ENCODE results near the gene MRPS9. TPM values are rescaled to one million over a fixed set of nuclear protein-coding genes. Genes with fewer than 3 reads are reported as not detected.

The MRPS9 gene
- total and polyA plus RNA-seq, 2 donors (not counting 3 experiments of a cell fraction or from before 2014, with no cell fraction given): 14.5 to 23.9 TPM

DNA sequence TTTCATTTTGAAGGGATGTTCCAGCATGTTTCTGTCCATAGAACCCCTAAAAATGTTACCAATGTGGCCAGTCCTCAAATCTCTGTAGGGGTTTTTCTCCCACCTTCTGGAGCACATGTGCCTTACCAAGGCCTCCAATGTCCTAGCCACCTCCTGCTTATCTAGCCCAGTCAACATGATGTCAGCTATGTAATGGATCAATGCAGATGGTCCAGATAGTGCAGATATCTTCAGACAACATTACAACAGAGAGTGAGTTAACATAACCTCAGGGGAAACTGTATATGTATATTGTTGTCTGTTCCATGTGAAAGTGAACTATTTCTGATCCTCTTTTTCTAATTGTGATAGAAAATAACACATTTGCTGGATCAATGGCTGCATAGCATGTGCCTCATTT lies 92.7 kb downstream of the MRPS9 start:
- Histone ChIP-seq H3K79me2 (ENCODE audit: control insufficient read depth, insufficient read depth, low read length) (no peaks in the 10 kb centered on the region), H3K4me2 (ENCODE audit: insufficient read depth, low read length) (no peak overlapping the region), H4K20me1 (replicated peaks; ENCODE audit: control insufficient read depth, extremely low read depth, insufficient read depth, low read length) (no peaks in the 10 kb centered on the region), H3K36me3 (ENCODE audit: control insufficient read depth in 2 of 2, extremely low read depth in 1 of 2, insufficient read depth in 2 of 2, low read length in 2 of 2) (no peaks in the 10 kb centered on the region), H3K27ac (ENCODE audit: insufficient read depth, low read depth, low read length) (no peak overlapping the region), H3K27me3 (ENCODE audit: control insufficient read depth in 2 of 2, insufficient read depth in 2 of 2, low read length in 2 of 2) (peaks cover 2 to 6% of the 10 kb centered on the region in 2 experiments), H3K9me3 (replicated peaks; ENCODE audit: control insufficient read depth, insufficient read depth, low read length) (no peaks in the 10 kb centered on the region), H3K4me3 (replicated peaks in 1 of 3; ENCODE audit: insufficient read depth in 1 of 3, low read depth in 1 of 3, low read length in 3 of 3) (no peak overlapping the region), H3K9me1 (replicated peaks; ENCODE audit: control insufficient read depth, extremely low read depth, insufficient read depth, low read length) (no peaks in the 10 kb centered on the region), H3K9ac (replicated peaks; ENCODE audit: extremely low read depth, insufficient read depth, low read length) (no peak overlapping the region), H3K4me1 (ENCODE audit: control insufficient read depth, extremely low read depth, insufficient read depth, low read length) (no peaks in the 10 kb centered on the region), H2AFZ (ENCODE audit: low read depth, low read length) (no peak overlapping the region)
- ChIA-PET CTCF (interaction anchor here (1.2 kb wide), 1 partner anchor 10 kb away, joined by 3 read pairs; no protein-coding TSS in a partner anchor), POLR2A (no interaction called here)
- TF ChIP-seq JUN (IDR thresholded peaks at IDR 0.05; ENCODE audit: borderline replicate concordance, insufficient read depth, insufficient read length, low read depth): no peak
- TF ChIP-seq FOS (IDR thresholded peaks at IDR 0.05; ENCODE audit: borderline replicate concordance, insufficient read depth, low read length): no peak
- DNase-seq (ENCODE audit: low read depth, low spot score) (no peak), FAIRE-seq (no peak)
- intact Hi-C loops (cut with micrococcal nuclease): no loop called here
- dilution Hi-C loops (cut with MboI; ENCODE audit: extremely low pct_ligation_motif_present, low sequenced_read_pairs): no loop called here
- BruUV-seq (replicated peaks): no TSS peak

DNA sequence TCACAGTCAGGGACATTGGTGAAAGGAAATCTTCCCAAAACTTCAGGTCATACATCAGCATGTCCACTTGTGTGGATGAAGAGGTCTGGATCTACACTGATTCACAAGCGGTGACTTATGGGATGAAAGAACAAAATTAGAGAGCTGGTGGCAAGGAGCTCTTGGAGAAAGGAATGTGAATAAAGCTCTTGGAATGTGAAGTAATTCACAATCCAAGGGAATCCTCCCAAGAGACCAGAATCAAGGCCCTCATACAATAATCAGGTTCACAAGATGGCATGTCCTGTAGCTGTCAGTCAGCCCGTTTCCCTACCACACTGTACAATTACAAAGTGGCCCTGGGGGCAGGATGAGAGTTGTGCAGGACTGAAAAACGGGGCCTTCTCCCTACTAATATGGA lies 96.2 kb downstream of the MRPS9 start:
- Histone ChIP-seq H3K27ac (ENCODE audit: insufficient read depth, low read depth, low read length) (no peak overlapping the region), H3K27me3 (ENCODE audit: control insufficient read depth in 2 of 2, insufficient read depth in 2 of 2, low read length in 2 of 2) (peaks cover 0 to 6% of the 10 kb centered on the region in 2 experiments), H3K4me2 (ENCODE audit: insufficient read depth, low read length) (no peak overlapping the region), H3K36me3 (ENCODE audit: control insufficient read depth in 2 of 2, extremely low read depth in 1 of 2, insufficient read depth in 2 of 2, low read length in 2 of 2) (no peaks in the 10 kb centered on the region), H3K9me1 (replicated peaks; ENCODE audit: control insufficient read depth, extremely low read depth, insufficient read depth, low read length) (no peaks in the 10 kb centered on the region), H3K79me2 (ENCODE audit: control insufficient read depth, insufficient read depth, low read length) (no peaks in the 10 kb centered on the region), H3K4me1 (ENCODE audit: control insufficient read depth, extremely low read depth, insufficient read depth, low read length) (no peaks in the 10 kb centered on the region), H3K9ac (replicated peaks; ENCODE audit: extremely low read depth, insufficient read depth, low read length) (no peak overlapping the region), H3K9me3 (replicated peaks; ENCODE audit: control insufficient read depth, insufficient read depth, low read length) (no peaks in the 10 kb centered on the region), H3K4me3 (replicated peaks in 1 of 3; ENCODE audit: insufficient read depth in 1 of 3, low read depth in 1 of 3, low read length in 3 of 3) (no peak overlapping the region), H2AFZ (ENCODE audit: low read depth, low read length) (no peak overlapping the region), H4K20me1 (replicated peaks; ENCODE audit: control insufficient read depth, extremely low read depth, insufficient read depth, low read length) (no peaks in the 10 kb centered on the region)
- intact Hi-C loops (cut with micrococcal nuclease) (no loop called here), dilution Hi-C loops (cut with MboI; ENCODE audit: extremely low pct_ligation_motif_present, low sequenced_read_pairs) (no loop called here)
- ChIA-PET CTCF (interaction anchor here (1.0 to 1.2 kb wide), 2 partner anchors 9 to 103 kb away, joined by 3 to 4 read pairs; no protein-coding TSS in a partner anchor), POLR2A (no interaction called here)
- no peak for TF ChIP-seq GATA2 (IDR thresholded peaks at IDR 0.05; ENCODE audit: insufficient read depth, insufficient read length, low read depth, low read length)
- no peak for TF ChIP-seq EZH2 (IDR thresholded peaks at IDR 0.05; ENCODE audit: borderline replicate concordance, low read depth, low read length, severe bottlenecking)
- no peak for TF ChIP-seq FOS (IDR thresholded peaks at IDR 0.05; ENCODE audit: borderline replicate concordance, insufficient read depth, low read length)
- TF ChIP-seq, protein P1, sequence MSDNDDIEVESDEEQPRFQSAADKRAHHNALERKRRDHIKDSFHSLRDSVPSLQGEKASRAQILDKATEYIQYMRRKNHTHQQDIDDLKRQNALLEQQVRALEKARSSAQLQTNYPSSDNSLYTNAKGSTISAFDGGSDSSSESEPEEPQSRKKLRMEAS (IDR thresholded peaks at IDR 0.05; ENCODE audit: insufficient read depth, insufficient read length): no peak
- TF ChIP-seq POLR2AphosphoS5 (IDR thresholded peaks at IDR 0.05; ENCODE audit: insufficient read depth, low read depth, low read length): no peak
- TF ChIP-seq JUN (IDR thresholded peaks at IDR 0.05; ENCODE audit: borderline replicate concordance, insufficient read depth, insufficient read length, low read depth): no peak
- no peak for TF ChIP-seq POLR2A (IDR thresholded peaks at IDR 0.05; ENCODE audit: low read depth, low read length)
- TF ChIP-seq, protein P2, sequence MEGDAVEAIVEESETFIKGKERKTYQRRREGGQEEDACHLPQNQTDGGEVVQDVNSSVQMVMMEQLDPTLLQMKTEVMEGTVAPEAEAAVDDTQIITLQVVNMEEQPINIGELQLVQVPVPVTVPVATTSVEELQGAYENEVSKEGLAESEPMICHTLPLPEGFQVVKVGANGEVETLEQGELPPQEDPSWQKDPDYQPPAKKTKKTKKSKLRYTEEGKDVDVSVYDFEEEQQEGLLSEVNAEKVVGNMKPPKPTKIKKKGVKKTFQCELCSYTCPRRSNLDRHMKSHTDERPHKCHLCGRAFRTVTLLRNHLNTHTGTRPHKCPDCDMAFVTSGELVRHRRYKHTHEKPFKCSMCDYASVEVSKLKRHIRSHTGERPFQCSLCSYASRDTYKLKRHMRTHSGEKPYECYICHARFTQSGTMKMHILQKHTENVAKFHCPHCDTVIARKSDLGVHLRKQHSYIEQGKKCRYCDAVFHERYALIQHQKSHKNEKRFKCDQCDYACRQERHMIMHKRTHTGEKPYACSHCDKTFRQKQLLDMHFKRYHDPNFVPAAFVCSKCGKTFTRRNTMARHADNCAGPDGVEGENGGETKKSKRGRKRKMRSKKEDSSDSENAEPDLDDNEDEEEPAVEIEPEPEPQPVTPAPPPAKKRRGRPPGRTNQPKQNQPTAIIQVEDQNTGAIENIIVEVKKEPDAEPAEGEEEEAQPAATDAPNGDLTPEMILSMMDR (IDR thresholded peaks at IDR 0.05; ENCODE audit: extremely low read depth in 1 of 2, insufficient read depth in 1 of 2, low read depth in 1 of 2, low read length in 2 of 2): no peak
- no peak for TF ChIP-seq MYC (IDR thresholded peaks at IDR 0.05; ENCODE audit: low read depth, low read length)
- DNase-seq (ENCODE audit: low read depth, low spot score) (no peak), FAIRE-seq (no peak)
- BruUV-seq (replicated peaks): no TSS peak

Data from endothelial cell of umbilical vein (primary cell).